Progenitor cell of endocrine pancreas (in vitro differentiated cells): ENCODE results near the gene STAT6. TPM values are rescaled to one million over a fixed set of nuclear protein-coding genes. Genes with fewer than 3 reads are reported as not detected.
"Not testable (repeated sequence)": the region's sequence is repeated elsewhere in the genome, so short reads cannot be mapped to it uniquely, and the experiment has no call there.

Source experiments
- DNase-seq: peaks from one replicate; pipeline ENCODE4 v3.0.0; 2021; ENCODE audit warnings: low spot score; ENCODE audit not compliant: unreplicated experiment
- H3K27ac Mint-ChIP-seq: 2 replicates; pipeline ENCODE4 v1.8.0; 2021; ENCODE audit warnings: mild to moderate bottlenecking, moderate library complexity, mixed read lengths
- H3K27me3 Mint-ChIP-seq: 2 replicates; pipeline ENCODE4 v1.8.0; 2021; ENCODE audit warnings: mixed read lengths
- H3K36me3 Mint-ChIP-seq: 2 replicates; pipeline ENCODE4 v1.8.0; 2022; ENCODE audit warnings: mixed read lengths; ENCODE audit not compliant: insufficient read depth
- H3K4me1 Mint-ChIP-seq: 2 replicates; pipeline ENCODE4 v1.8.0; 2021; ENCODE audit warnings: low read depth, mixed read lengths
- H3K4me3 Mint-ChIP-seq: 2 replicates; pipeline ENCODE4 v1.8.0; 2021; ENCODE audit warnings: low read depth, mild to moderate bottlenecking, moderate library complexity, mixed read lengths
- H3K9me3 Mint-ChIP-seq: 2 replicates; pipeline ENCODE4 v1.8.0; 2021; ENCODE audit warnings: low read depth, mixed read lengths
- total RNA-seq: library from RNA; stranded (reverse); gene quantifications from 2 replicates; pipeline ENCODE4 v1.2.1, GENCODE V29; 2021
- TF ChIP-seq, protein P1 (sequence below): fragments of 200-600 bp; sonication (generic); IDR thresholded peaks from one replicate; pipeline ENCODE4 v1.5.0; 2021; ENCODE audit warnings: antibody characterized with exemption, mild to moderate bottlenecking; ENCODE audit not compliant: unreplicated experiment

Gene STAT6
- total RNA-seq, 1 donor from 2014 or later, result 130 TPM

DNA sequence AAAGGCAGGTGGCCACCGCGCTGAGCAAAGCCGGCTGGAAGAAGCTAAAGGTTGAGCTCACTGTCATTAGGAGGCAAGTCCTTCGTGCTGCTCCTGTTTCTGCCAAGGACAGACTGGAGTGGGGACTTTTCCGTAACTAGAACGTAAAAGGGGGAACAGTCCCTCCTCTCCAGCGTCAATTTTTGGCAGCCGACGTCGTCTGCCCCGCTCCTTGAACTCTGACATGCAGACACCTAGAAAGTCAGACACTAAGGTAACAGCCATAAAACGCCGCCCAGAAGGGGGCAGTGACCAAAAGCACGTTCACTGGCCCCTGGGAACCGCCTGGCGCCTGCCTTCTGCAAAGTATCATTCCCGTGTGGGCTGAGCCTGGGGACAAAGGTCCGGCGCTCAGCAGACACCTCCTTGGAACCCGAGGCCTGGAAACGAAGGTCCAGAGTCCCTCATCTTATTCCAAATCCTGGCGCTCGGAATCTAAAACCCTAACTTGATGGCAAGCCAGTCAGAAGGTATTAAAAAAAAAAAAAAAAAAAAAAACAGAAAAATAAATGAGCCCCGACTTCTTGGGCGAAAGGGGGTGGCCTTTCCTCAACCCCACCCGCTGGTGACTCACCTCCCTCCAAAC, 16.1 kb upstream of the STAT6 start:
- H3K9me3 Mint-ChIP-seq, result no peaks in the 10 kb centered on the region
- H3K27ac Mint-ChIP-seq, result peak overlapping the region; percentile 98
- H3K4me1 Mint-ChIP-seq, result peaks cover 29% of the 10 kb centered on the region
- H3K36me3 Mint-ChIP-seq, result no peaks in the 10 kb centered on the region
- TF ChIP-seq, protein P1, sequence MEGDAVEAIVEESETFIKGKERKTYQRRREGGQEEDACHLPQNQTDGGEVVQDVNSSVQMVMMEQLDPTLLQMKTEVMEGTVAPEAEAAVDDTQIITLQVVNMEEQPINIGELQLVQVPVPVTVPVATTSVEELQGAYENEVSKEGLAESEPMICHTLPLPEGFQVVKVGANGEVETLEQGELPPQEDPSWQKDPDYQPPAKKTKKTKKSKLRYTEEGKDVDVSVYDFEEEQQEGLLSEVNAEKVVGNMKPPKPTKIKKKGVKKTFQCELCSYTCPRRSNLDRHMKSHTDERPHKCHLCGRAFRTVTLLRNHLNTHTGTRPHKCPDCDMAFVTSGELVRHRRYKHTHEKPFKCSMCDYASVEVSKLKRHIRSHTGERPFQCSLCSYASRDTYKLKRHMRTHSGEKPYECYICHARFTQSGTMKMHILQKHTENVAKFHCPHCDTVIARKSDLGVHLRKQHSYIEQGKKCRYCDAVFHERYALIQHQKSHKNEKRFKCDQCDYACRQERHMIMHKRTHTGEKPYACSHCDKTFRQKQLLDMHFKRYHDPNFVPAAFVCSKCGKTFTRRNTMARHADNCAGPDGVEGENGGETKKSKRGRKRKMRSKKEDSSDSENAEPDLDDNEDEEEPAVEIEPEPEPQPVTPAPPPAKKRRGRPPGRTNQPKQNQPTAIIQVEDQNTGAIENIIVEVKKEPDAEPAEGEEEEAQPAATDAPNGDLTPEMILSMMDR, result peak; percentile 49
- DNase-seq, result peak; percentile 69
- H3K4me3 Mint-ChIP-seq, result peak overlapping the region; percentile 89
- H3K27me3 Mint-ChIP-seq, result peaks cover 21% of the 10 kb centered on the region

DNA sequence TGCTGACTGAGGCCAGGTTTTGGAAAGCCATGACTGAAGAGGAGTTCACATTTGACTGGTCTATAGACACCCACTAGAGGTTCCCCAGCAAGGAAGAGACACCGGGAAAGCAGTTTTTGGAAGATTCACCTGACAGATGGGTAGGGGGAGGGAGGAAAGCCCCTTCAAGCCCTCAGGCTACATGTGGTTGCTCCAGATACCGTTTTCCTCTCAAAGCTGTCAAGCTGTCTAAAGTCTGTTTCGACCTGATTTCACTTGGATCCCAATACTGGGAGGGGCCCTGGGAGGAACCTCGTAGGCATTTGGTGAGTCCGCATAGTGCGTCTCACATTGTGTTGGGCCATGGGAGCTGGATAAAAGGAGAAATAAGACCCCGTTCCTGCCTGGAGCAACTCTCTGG, 15.4 kb upstream of the STAT6 start:
- peak overlapping the region; percentile 38 for H3K4me3 Mint-ChIP-seq
- peak overlapping the region; percentile 98 for H3K27ac Mint-ChIP-seq
- DNase-seq, result no peak
- peaks cover 25% of the 10 kb centered on the region for H3K4me1 Mint-ChIP-seq
- H3K27me3 Mint-ChIP-seq, result peaks cover 18% of the 10 kb centered on the region
- H3K9me3 Mint-ChIP-seq, result no peaks in the 10 kb centered on the region
- TF ChIP-seq, protein P1, result no peak
- no peaks in the 10 kb centered on the region for H3K36me3 Mint-ChIP-seq

DNA sequence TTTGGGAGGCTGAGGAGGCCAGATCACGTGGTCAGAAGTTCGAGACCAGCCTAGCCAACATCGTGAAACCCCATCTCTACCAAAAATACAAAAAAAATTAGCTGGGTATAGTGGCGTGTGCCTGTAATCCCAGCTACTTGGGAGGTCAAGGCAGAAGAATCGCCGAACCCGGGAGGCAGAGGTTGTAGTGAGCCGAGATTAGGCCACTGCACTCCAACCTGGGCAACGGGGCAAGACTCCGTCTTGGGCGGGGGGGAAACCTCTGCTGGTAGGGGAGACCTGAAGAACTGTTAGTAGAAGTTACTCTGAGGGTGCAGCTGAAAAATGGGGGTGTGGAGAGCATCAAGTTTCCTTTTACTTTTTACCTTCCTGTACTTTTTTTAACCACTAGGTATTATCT, 14.9 kb upstream of the STAT6 start:
- TF ChIP-seq, protein P1, result no peak
- Mint-ChIP-seq H3K4me3 (no peak overlapping the region), H3K36me3 (no peaks in the 10 kb centered on the region), H3K4me1 (peaks cover 21% of the 10 kb centered on the region), H3K27ac (no peak overlapping the region), H3K27me3 (peaks cover 18% of the 10 kb centered on the region), H3K9me3 (no peaks in the 10 kb centered on the region)
- DNase-seq, result no peak

DNA sequence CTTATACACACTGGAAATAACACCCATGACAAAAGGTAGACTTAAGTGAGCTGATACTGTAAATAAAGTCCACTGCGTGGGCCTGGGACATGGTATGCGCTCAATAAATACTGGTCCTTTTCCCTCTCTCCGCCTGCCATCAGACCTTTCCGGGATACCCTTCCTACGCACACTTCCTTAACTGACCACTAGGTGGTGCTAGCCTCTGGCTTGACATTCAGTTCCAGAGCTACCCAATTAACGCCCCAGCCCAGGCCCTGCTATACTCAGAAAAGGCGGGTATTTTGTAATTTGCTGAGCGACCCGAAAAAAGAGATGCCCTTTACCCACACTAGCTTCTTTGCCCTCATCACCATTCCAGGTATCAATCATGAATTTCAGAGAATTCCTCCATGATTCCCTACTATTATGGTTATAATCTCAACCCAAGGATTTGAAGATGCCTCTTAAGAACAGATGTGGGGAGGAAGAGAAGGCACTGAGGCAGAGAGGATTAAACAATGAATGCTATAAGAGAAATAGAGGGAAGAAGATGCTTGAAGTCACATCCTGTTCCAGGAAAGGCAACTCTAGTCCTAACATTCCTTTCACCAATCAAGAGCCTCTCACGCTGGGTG, 13.2 kb upstream of the STAT6 start:
- no peak overlapping the region for H3K27ac Mint-ChIP-seq
- peak; percentile 65 for DNase-seq
- H3K27me3 Mint-ChIP-seq, result peaks cover 18% of the 10 kb centered on the region
- TF ChIP-seq, protein P1, result peak; percentile 94
- H3K9me3 Mint-ChIP-seq, result no peaks in the 10 kb centered on the region
- H3K4me3 Mint-ChIP-seq, result no peak overlapping the region
- H3K4me1 Mint-ChIP-seq, result peaks cover 8% of the 10 kb centered on the region
- H3K36me3 Mint-ChIP-seq, result no peaks in the 10 kb centered on the region

DNA sequence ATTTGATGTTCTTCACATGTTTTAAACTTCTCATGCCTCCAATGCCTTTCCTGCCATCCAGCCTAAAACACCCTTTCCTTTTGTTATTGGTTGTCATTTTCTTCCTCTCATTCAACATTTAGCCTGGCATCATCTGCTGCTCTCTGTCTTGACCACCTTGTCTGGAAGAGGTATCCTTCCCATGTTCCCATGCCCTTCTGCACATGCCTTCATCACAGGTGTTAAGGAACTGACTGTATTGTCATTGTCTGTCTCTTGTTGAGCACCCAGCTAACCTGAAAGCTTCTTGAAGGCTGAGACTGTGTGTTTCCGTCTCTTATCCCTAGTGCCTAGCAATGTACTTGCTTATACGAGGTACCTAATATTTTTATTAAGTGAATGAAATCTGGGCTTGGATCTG, 12.7 kb upstream of the STAT6 start:
- Mint-ChIP-seq H3K4me1 (peaks cover 8% of the 10 kb centered on the region), H3K27me3 (peaks cover 23% of the 10 kb centered on the region), H3K36me3 (no peaks in the 10 kb centered on the region), H3K27ac (no peak overlapping the region), H3K9me3 (no peaks in the 10 kb centered on the region), H3K4me3 (no peak overlapping the region)
- DNase-seq, result no peak
- TF ChIP-seq, protein P1, result no peak

DNA sequence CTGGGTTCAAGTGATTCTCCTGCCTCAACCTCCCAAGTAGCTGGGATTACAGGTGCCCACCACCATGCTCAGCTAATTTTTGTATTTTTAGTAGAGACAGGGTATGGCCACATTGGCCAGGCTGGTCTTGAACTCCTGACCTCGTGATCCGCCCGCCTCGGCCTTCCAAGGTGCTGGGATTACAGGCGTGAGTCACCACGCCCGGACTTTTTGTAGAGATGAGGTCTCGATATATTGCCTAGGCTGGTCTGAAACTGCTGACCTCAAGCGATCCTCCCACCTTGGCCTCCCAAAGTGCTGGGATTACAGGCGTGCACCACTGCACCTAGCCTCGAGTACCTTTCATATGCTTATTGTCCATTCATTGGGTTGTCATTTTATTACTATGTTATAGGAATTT, 9.6 kb upstream of the STAT6 start:
- H3K27me3 Mint-ChIP-seq, result peaks cover 42% of the 10 kb centered on the region
- not testable (repeated sequence) for H3K9me3 Mint-ChIP-seq, DNase-seq, H3K27ac Mint-ChIP-seq, H3K36me3 Mint-ChIP-seq, H3K4me3 Mint-ChIP-seq, H3K4me1 Mint-ChIP-seq
